ENCODE data around the gene PITPNC1. TPM values are rescaled to one million over a fixed set of nuclear protein-coding genes. Genes with fewer than 3 reads are reported as not detected.

PITPNC1 gene
- total and polyA plus RNA-seq, 4 experiments from 2014 or later = 68.4 to 124 (median 89.9) TPM

- peaks cover 13% of the 10 kb centered on the region for H3K36me3 ChIP-seq (ENCODE audit: insufficient read depth, low read length)
- no peaks in the 10 kb centered on the region for H3K4me1 ChIP-seq (ENCODE audit: insufficient read depth, low read length)
- Mint-ChIP-seq H3K9me3 (no peaks in the 10 kb centered on the region), H3K4me1 (peaks cover 9 to 26% (median 13%) of the 10 kb centered on the region in 4 donors), H3K27me3 (no peaks in the 10 kb centered on the region), H3K36me3 (peaks cover 27 to 35% of the 10 kb centered on the region in 2 donors), H3K4me3 (no peak overlapping the region), H3K27ac (peak overlapping the region in 3 of 7 donors; percentile 19 to 78 (median 29))
- intact Hi-C loops (cut with micrococcal nuclease) = no loop called here
- no peak overlapping the region for H3K27ac ChIP-seq (ENCODE audit: low read depth, low read length)
- no peak for DNase-seq
- H3K9me3 ChIP-seq (ENCODE audit: control insufficient read depth in 1 of 2, low read length in 2 of 2) = no peaks in the 10 kb centered on the region
- POLR2A ChIA-PET (ENCODE audit: partially characterized antibody) = interaction anchor here (0.6 kb wide), 1 partner anchor 18 kb away, joined by 3 read pairs; no protein-coding TSS in a partner anchor
- CTCF ChIA-PET (ENCODE audit: partially characterized antibody) = interaction anchor here (0.6 kb wide), 1 partner anchor 18 kb away, joined by 3 read pairs; no protein-coding TSS in a partner anchor
- no peaks in the 10 kb centered on the region for H3K27me3 ChIP-seq (ENCODE audit: insufficient read depth, low read length)
- no peak overlapping the region for H3K4me3 ChIP-seq (ENCODE audit: low read length in 2 of 2)
These were observed 193.7 kb downstream of the PITPNC1 start for GRCh38 chr17:67570797-67571196.

DNA sequence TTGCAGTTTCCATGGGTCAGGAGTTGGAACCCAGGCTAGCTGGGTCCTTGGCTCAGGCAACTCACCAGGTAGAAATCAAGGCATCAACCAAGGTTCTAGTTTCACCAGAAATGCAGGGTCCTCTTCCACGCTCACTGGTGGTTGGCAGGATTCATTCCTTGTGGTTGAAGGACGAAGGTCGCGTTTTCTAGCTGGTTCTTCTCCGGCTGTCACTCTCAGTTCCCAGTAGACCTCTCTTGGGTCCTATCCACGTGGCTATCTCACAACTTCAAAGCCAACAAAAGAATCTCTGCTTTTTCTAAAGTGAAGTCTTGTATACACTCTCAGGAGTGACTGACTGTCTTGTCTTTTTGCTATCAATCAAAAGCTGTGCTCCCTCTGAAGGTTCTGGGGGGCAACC is 194.4 kb downstream of the PITPNC1 start:
- CTCF ChIA-PET (ENCODE audit: partially characterized antibody) = no interaction called here
- peak overlapping the region in 2 of 7 donors; percentile 31 to 37 for H3K27ac Mint-ChIP-seq

DNA sequence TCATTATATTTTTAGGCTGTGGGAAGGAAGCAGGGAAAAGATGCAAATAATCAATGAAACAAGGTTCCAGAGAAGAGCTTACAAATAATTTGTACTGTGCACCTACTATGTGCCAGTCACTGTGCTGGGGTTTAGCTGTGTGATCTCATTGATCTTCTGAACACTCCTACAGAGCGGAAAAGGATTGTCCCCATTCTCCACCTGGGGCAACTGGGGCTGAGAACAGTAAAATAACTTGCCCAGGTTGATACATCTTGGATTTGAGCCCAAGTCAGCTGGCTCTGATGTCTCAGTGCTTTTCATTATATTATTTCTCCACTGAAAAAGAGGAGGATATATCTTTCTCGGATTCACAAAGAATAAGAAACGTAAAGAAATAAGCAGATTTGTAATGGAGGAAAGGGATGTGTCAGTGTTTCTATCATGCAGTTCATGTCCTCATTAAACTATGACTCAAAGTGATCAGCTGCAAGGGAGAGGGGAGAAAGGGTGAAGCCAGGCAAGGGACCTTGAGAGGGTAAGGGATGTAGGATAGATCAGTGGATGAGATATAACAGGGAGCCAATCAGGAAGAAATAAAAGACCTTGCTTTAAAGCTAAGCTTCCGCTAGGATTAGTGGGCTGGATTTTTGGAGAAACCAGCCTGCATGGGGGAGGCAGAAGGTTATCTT is 197.0 kb downstream of the PITPNC1 start:
- ChIA-PET CTCF (ENCODE audit: partially characterized antibody) (no interaction called here), POLR2A (ENCODE audit: partially characterized antibody) (no interaction called here)
- Mint-ChIP-seq H3K9me3 (no peaks in the 10 kb centered on the region), H3K27ac (peak overlapping the region in 4 of 7 donors; percentile 9 to 48 (median 25)), H3K4me1 (peaks cover 6 to 18% (median 14%) of the 10 kb centered on the region in 4 donors), H3K36me3 (peaks cover 29 to 36% of the 10 kb centered on the region in 2 donors), H3K4me3 (no peak overlapping the region), H3K27me3 (no peaks in the 10 kb centered on the region)
- intact Hi-C loops (cut with micrococcal nuclease) = no loop called here
- Histone ChIP-seq H3K4me1 (ENCODE audit: insufficient read depth, low read length) (no peaks in the 10 kb centered on the region), H3K9me3 (ENCODE audit: control insufficient read depth in 1 of 2, low read length in 2 of 2) (no peaks in the 10 kb centered on the region), H3K27ac (ENCODE audit: low read depth, low read length) (no peak overlapping the region), H3K4me3 (ENCODE audit: low read length in 2 of 2) (no peak overlapping the region), H3K27me3 (ENCODE audit: insufficient read depth, low read length) (no peaks in the 10 kb centered on the region), H3K36me3 (ENCODE audit: insufficient read depth, low read length) (peaks cover 18% of the 10 kb centered on the region)
- no peak for DNase-seq

More for the DNA sequence above, 194.4 kb downstream of the PITPNC1 start:
- no peaks in the 10 kb centered on the region for H3K9me3 Mint-ChIP-seq
- no peak overlapping the region for H3K4me3 Mint-ChIP-seq
- H3K4me1 Mint-ChIP-seq = peaks cover 9 to 26% (median 15%) of the 10 kb centered on the region in 4 donors
- peaks cover 27 to 35% of the 10 kb centered on the region in 2 donors for H3K36me3 Mint-ChIP-seq
- Histone ChIP-seq H3K9me3 (ENCODE audit: control insufficient read depth in 1 of 2, low read length in 2 of 2) (no peaks in the 10 kb centered on the region), H3K27me3 (ENCODE audit: insufficient read depth, low read length) (no peaks in the 10 kb centered on the region), H3K4me1 (ENCODE audit: insufficient read depth, low read length) (no peaks in the 10 kb centered on the region), H3K4me3 (ENCODE audit: low read length in 2 of 2) (no peak overlapping the region), H3K36me3 (ENCODE audit: insufficient read depth, low read length) (peaks cover 13% of the 10 kb centered on the region), H3K27ac (ENCODE audit: low read depth, low read length) (no peak overlapping the region)
- intact Hi-C loops (cut with micrococcal nuclease) = no loop called here
- POLR2A ChIA-PET (ENCODE audit: partially characterized antibody) = no interaction called here
- no peaks in the 10 kb centered on the region for H3K27me3 Mint-ChIP-seq
- no peak for DNase-seq

DNA sequence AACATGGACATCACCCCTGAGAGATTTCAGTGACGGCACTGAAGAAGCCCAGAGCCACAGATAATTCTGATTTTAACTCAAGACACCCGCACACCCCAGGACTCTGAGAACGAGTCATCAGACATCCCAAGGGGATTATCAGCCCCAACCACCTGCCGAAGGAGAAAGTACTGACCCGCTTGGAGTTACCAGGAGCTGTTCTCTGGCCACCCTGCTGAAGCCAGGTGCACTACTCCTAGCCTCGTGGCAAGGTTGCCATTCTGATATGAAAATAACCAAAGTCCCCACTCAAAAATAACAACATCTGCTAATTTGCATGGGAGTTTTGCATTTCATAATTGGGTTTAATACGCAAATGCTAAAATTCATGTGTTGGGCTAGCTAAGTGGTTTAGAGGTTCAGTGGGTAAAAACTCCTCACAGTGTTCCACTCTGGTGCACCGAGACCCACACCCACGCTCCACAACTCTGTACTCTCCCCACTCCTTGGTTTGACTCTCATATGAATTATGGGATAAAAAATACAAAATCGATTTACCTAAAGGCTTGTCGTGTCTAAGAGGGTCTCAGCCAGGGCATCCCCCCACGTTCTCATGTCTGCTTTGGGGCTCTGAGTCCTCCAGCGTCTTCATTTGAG is 197.7 kb downstream of the PITPNC1 start:
- Mint-ChIP-seq H3K27ac (peak overlapping the region in 3 of 7 donors; percentile 37 to 62 (median 48)), H3K4me3 (no peak overlapping the region), H3K9me3 (no peaks in the 10 kb centered on the region), H3K4me1 (peaks cover 6 to 18% (median 14%) of the 10 kb centered on the region in 4 donors), H3K27me3 (no peaks in the 10 kb centered on the region), H3K36me3 (peaks cover 23 to 32% of the 10 kb centered on the region in 2 donors)
- H3K9me3 ChIP-seq (ENCODE audit: control insufficient read depth in 1 of 2, low read length in 2 of 2) = no peaks in the 10 kb centered on the region
- H3K4me3 ChIP-seq (ENCODE audit: low read length in 2 of 2) = no peak overlapping the region
- CTCF ChIA-PET (ENCODE audit: partially characterized antibody) = no interaction called here
- intact Hi-C loops (cut with micrococcal nuclease) = no loop called here
- POLR2A ChIA-PET (ENCODE audit: partially characterized antibody) = no interaction called here
- no peaks in the 10 kb centered on the region for H3K4me1 ChIP-seq (ENCODE audit: insufficient read depth, low read length)
- no peak for DNase-seq
- H3K36me3 ChIP-seq (ENCODE audit: insufficient read depth, low read length) = peaks cover 15% of the 10 kb centered on the region
- H3K27ac ChIP-seq (ENCODE audit: low read depth, low read length) = no peak overlapping the region
- H3K27me3 ChIP-seq (ENCODE audit: insufficient read depth, low read length) = no peaks in the 10 kb centered on the region

- Histone ChIP-seq H3K27ac (ENCODE audit: low read depth, low read length) (no peak overlapping the region), H3K27me3 (ENCODE audit: insufficient read depth, low read length) (no peaks in the 10 kb centered on the region), H3K4me1 (ENCODE audit: insufficient read depth, low read length) (no peaks in the 10 kb centered on the region), H3K9me3 (ENCODE audit: control insufficient read depth in 1 of 2, low read length in 2 of 2) (no peaks in the 10 kb centered on the region), H3K36me3 (ENCODE audit: insufficient read depth, low read length) (peaks cover 11% of the 10 kb centered on the region), H3K4me3 (ENCODE audit: low read length in 2 of 2) (no peak overlapping the region)
- no peaks in the 10 kb centered on the region for H3K27me3 Mint-ChIP-seq
- DNase-seq = no peak
- H3K9me3 Mint-ChIP-seq = no peaks in the 10 kb centered on the region
- H3K36me3 Mint-ChIP-seq = peaks cover 19 to 34% of the 10 kb centered on the region in 2 donors
- peak overlapping the region in 3 of 7 donors; percentile 37 to 62 (median 47) for H3K27ac Mint-ChIP-seq
- CTCF ChIA-PET (ENCODE audit: partially characterized antibody) = no interaction called here
- POLR2A ChIA-PET (ENCODE audit: partially characterized antibody) = no interaction called here
- H3K4me3 Mint-ChIP-seq = no peak overlapping the region
- intact Hi-C loops (cut with micrococcal nuclease) = no loop called here
- H3K4me1 Mint-ChIP-seq = peaks cover 8 to 18% (median 14%) of the 10 kb centered on the region in 4 donors
These were observed 198.2 kb downstream of the PITPNC1 start for GRCh38 chr17:67575325-67575724.

DNA sequence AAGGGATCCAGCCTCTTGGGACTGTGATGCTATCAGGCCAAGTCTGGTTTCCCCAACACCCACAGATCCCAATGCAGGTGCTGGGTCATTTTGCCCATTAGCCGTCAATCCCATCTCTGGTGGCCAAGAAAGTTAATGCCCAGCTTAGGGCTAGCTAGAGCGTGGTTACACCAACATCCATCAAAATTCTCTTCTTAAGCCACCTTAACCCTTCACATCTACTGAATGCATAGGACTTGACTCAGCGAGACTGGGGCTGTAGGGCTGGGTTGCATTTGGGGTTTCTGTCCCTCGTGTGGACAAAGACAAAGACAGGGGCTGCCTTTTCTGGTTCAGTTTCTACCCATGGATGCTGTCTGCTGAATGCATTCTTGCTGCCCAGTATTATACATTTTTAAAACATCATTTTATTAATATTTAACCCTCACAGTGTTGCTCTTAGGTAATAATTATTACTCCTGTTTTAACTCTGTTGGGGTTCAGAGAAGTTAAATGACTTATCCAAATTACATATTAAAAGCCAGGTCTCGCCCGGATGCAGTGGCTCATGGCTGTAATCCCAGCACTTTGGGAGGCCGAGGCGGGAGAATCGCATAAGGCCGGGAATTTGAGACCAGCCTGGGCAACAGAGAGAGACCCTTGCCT is 199.5 kb downstream of the PITPNC1 start:
- Mint-ChIP-seq H3K4me3 (no peak overlapping the region), H3K27ac (peak overlapping the region in 1 of 7 donors; percentile 31), H3K27me3 (no peaks in the 10 kb centered on the region), H3K4me1 (peaks cover 6 to 18% (median 11%) of the 10 kb centered on the region in 4 donors), H3K36me3 (peaks cover 13 to 32% of the 10 kb centered on the region in 2 donors), H3K9me3 (peaks cover 0 to 2% (median 0%) of the 10 kb centered on the region in 8 donors)
- Histone ChIP-seq H3K9me3 (ENCODE audit: control insufficient read depth in 1 of 2, low read length in 2 of 2) (no peaks in the 10 kb centered on the region), H3K36me3 (ENCODE audit: insufficient read depth, low read length) (peaks cover 8% of the 10 kb centered on the region), H3K4me3 (ENCODE audit: low read length in 2 of 2) (no peak overlapping the region), H3K27ac (ENCODE audit: low read depth, low read length) (no peak overlapping the region), H3K27me3 (ENCODE audit: insufficient read depth, low read length) (no peaks in the 10 kb centered on the region), H3K4me1 (ENCODE audit: insufficient read depth, low read length) (no peaks in the 10 kb centered on the region)
- intact Hi-C loops (cut with micrococcal nuclease) = no loop called here
- DNase-seq = no peak
- ChIA-PET POLR2A (ENCODE audit: partially characterized antibody) (no interaction called here), CTCF (ENCODE audit: partially characterized antibody) (no interaction called here)

- Histone ChIP-seq H3K36me3 (ENCODE audit: insufficient read depth, low read length) (peaks cover 8% of the 10 kb centered on the region), H3K4me3 (ENCODE audit: low read length in 2 of 2) (no peak overlapping the region), H3K27me3 (ENCODE audit: insufficient read depth, low read length) (no peaks in the 10 kb centered on the region), H3K9me3 (ENCODE audit: control insufficient read depth in 1 of 2, low read length in 2 of 2) (no peaks in the 10 kb centered on the region), H3K4me1 (ENCODE audit: insufficient read depth, low read length) (no peaks in the 10 kb centered on the region), H3K27ac (ENCODE audit: low read depth, low read length) (no peak overlapping the region)
- DNase-seq = no peak
- Mint-ChIP-seq H3K9me3 (peaks cover 0 to 2% (median 0%) of the 10 kb centered on the region in 8 donors), H3K27ac (peak overlapping the region in 1 of 7 donors; percentile 36), H3K36me3 (peaks cover 18 to 31% of the 10 kb centered on the region in 2 donors), H3K4me3 (no peak overlapping the region), H3K4me1 (peaks cover 7 to 18% (median 8%) of the 10 kb centered on the region in 4 donors), H3K27me3 (no peaks in the 10 kb centered on the region)
- intact Hi-C loops (cut with micrococcal nuclease) = no loop called here
- CTCF ChIA-PET (ENCODE audit: partially characterized antibody) = no interaction called here
- POLR2A ChIA-PET (ENCODE audit: partially characterized antibody) = no interaction called here
These were observed 200.5 kb downstream of the PITPNC1 start for GRCh38 chr17:67577429-67578141.

Data from CD4-positive, alpha-beta memory T cell (primary cell).